GM21717 (cell line): ENCODE measurements around the gene BEGAIN.

Experiments used
- ATAC-seq: cut with Tn5 transposase; IDR thresholded peaks from one replicate; pipeline ENCODE4 v1.9.1; 2021; ENCODE audit warnings: mild to moderate bottlenecking, moderate library complexity; ENCODE audit not compliant: unreplicated experiment

The BEGAIN gene, protein sequence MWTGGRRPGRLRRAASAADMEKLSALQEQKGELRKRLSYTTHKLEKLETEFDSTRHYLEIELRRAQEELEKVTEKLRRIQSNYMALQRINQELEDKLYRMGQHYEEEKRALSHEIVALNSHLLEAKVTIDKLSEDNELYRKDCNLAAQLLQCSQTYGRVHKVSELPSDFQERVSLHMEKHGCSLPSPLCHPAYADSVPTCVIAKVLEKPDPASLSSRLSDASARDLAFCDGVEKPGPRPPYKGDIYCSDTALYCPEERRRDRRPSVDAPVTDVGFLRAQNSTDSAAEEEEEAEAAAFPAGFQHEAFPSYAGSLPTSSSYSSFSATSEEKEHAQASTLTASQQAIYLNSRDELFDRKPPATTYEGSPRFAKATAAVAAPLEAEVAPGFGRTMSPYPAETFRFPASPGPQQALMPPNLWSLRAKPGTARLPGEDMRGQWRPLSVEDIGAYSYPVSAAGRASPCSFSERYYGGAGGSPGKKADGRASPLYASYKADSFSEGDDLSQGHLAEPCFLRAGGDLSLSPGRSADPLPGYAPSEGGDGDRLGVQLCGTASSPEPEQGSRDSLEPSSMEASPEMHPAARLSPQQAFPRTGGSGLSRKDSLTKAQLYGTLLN

GRCh38 chr14:100587086-100587762 is at the start of gene BEGAIN:
TSS of gene BEGAIN (minus strand) at chr14:100587417. CDS start at chr14:100587290, 127 bp downstream.
- ATAC-seq, result no peak

DNA sequence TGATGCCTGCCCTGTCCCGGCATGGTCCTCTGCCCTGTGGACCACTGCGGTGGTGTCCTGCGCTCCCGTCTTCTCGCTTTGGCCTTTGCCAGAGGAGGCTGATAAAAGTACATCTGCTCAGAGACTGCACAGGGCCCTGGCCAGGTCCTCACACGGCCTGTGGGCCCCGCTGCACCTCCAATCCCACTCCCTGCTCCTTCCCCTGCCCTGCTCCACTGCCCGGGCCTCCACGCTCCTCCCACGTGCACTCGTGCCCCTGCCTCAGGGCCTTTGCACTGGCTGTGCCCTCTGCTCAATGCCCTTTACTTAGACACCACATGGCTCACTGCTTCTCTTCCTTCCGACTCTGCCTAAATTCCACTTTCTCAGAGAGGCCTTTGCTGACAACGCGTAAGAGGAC is 49.3 kb upstream of the BEGAIN start:
- ATAC-seq, result no peak

DNA sequence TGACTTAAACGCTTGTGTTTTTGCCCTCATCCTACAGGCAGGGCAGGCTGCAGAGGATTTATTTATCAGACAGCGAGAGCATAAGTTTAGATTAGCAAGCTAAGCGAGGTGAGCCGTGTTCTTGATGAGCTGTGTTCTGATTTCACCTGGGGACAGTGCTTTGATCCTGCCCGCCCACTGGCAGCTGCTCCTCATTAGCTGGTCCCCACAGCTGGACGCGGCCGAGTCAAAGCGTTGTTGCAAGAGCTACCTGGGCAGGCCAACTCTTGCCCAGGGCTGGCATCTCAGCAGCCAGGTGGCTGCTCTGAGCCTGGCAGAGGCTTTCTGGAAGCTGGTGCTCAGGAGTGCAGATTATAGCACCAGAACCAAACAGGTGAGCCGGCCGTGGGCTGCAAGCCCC is 46.8 kb upstream of the BEGAIN start:
- ATAC-seq, result no peak

DNA sequence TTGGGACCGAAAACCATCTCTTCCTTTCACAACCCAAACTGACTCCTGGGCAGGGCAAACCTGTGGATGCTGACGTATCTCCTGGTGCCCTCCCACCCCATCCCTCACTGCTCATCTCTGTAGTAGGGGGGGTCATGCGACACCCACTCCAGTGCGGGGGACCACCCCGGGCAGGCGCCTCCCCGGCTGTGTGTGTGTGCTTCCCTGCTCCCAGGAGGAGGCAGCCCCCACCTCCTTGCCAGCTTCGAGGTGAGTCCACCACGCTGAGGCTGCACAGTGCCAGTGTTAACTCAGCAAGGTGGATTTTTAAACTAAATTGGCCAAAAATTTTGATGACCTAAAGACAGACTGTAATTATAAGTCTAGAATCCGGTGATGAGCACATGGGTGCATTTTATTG is 46.2 kb upstream of the BEGAIN start:
- no peak for ATAC-seq

- ATAC-seq, result no peak
These were observed 42.5 kb upstream of the BEGAIN start for GRCh38 chr14:100629696-100630095.

DNA sequence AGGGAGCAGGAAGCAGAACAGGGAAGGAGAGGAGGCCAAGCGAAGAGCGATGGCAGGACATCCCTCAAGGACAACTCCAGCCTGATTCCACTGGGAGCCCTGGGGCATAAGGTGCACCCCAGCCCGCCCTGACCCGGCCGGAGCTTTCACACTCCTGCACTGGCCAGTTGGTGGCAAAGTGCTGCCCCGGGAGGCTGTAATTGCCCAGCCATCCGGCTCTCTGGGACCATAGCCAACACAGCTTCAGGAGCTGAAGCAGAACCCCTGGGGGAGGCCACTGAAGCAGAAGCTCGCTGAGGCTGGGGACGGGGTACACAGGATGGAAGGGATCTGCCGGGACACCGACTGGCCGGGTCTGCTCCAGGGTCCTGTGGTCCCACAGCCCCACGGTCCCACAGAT is 41.9 kb upstream of the BEGAIN start:
- no peak for ATAC-seq

DNA sequence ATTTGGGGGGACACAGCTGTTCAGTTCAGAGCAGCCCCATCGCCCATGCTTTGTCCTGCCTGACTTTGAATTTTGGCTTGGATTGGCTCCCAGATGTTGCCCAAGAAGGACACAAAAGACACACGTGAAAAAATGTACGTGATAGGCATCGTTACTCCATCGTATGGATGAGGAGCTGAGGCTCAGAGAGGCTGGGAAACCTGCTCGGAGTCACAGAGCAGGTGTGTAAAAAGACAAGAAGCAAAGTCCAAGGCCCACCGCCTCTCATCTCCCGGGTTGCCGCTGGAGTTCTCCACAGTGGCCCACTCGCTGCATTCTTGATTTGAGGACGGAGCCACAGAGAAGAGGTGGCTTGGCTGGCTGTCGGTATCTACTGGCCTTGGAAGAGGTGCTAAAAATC is 41.0 kb upstream of the BEGAIN start:
- no peak for ATAC-seq

GRCh38 chr14:100626614-100627013 is 39.4 kb upstream of the BEGAIN start:
- no peak for ATAC-seq

- ATAC-seq, result no peak
These were observed 36.7 kb upstream of the BEGAIN start for GRCh38 chr14:100623961-100624360.

- no peak for ATAC-seq
These were observed 36.3 kb upstream of the BEGAIN start for GRCh38 chr14:100623557-100623956.

DNA sequence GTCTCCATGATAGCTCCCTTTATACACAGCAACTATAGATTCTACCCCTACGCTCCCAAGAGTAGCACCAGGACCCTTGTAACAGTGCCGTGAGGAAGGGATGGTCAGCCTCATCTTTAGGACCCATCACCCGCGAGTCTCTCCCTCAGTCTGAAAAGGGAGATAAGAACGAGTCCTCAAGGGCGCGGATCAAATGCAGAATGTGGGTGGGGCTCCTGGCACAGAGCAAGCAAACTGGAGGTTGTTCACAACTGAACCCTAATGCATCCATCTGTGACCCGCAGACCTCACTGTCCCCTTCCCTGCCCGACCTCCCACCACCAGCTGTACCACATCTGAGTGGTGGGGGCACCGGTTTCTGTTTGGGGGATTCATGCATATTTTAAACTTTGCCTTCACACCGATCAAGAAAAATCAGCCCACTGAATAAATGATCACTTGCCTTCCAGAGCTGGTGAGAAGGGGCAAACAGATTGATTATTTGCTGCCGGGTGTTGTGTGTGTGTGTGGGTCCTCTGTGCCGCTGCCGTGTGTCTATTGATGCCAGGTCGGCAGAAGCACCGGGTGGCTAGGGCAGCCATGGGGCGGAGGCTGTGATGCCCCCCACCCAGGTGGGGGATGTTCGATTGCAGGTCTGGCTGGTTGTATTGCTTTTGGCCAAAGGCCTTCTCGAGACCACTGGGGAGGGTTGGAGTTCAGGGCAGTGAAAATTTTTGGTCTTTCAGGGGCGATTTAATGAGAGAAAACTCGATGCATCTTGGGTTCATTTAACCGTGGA is 35.7 kb upstream of the BEGAIN start:
- ATAC-seq, result no peak

GRCh38 chr14:100622224-100622623 is 35.0 kb upstream of the BEGAIN start:
- ATAC-seq, result no peak

- ATAC-seq, result no peak
These were observed 34.6 kb upstream of the BEGAIN start for GRCh38 chr14:100621806-100622205.

GRCh38 chr14:100620255-100621100 is 33.3 kb upstream of the BEGAIN start:
- no peak for ATAC-seq

DNA sequence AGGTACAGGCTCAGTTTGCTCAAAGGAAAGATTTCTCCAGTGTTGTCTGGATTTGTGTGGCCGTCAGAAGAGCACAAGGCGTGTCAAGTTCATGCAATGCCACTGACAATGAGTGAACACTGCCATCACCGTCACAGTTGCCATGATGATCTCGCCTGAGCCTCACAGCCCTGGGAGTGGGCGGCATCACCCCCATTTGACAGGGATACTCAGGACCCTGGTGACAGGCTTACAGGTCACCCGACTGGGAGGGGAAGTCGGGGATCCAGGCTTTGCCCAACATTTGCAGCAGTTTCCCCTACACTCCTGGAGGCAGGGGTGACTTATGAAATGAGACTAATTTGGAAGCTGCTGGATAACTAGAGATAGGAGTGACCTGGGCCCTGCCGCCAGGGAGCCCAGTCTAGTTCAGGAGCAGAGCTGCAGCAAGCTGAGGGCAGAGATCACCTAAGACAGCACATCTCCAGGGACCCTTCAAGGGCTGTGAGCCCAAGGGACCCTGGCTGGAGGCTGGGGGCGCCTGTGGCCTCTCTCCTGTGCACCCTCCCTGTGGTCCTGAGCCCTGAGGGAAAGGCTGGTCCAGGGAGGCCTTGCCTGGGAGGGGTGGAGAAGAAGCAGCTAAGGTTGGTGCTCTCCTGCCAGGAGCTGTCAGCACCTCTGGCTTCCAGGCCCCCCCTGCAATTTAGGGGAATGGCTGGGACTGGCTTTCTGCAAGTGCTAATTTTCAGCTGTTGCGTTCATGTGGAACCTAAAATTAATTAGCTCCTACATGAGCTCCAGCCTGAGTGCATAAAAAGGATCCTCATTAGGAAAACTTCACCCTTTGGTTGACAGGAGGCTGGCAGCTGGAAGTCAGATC is 32.4 kb upstream of the BEGAIN start:
- no peak for ATAC-seq

DNA sequence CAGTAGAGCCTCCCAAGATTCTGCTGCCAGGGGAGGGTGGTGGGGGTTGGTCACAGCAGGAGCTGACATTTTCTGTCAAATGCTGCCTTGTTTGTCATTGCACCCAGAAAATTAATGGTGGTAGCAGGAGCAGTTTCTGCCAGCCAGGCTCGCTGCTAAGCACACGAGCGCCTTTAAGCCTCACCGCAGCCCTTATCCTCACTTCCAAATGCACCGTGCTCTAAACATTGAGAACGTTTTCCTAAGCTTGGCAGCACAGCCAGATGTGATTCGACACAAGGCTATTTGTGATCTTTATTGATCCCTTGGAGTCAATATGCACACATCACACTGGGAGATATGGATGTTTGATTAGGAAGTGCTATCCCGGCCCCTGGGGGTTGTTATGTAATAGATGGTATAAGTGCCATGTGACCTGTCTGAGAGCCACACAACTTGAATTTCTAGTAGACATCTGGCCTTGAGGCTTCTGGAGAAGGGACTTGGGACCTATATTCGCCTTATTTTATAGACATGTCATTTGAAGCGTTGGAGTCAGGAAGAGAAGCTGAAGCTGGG is 31.6 kb upstream of the BEGAIN start:
- no peak for ATAC-seq

GRCh38 chr14:100618318-100618693 is 31.1 kb upstream of the BEGAIN start:
- ATAC-seq, result no peak

- ATAC-seq, result no peak
These were observed 30.4 kb upstream of the BEGAIN start for GRCh38 chr14:100617410-100618317.
